ENCODE data around the gene PALS1. TPM values are rescaled to one million over a fixed set of nuclear protein-coding genes. Genes with fewer than 3 reads are reported as not detected.

PALS1 gene
- total RNA-seq, 4 donors from 2014 or later, result 15.5 to 24.1 (median 18.5) TPM

- intact Hi-C loops (cut with DNase I; ENCODE audit: low total_unique reads), result no loop called here
- H3K4me1 ChIP-seq, result no peaks in the 10 kb centered on the region
- no peaks in the 10 kb centered on the region for H3K9me3 ChIP-seq
- no peaks in the 10 kb centered on the region for H3K36me3 ChIP-seq
- TF ChIP-seq POLR2A (IDR thresholded peaks at IDR 0.05) (no peak), CTCF (IDR thresholded peaks at IDR 0.05 in 4 of 5, conservative IDR thresholded peaks at IDR 0.05 in 1 of 5) (no peak)
- no peak overlapping the region for H3K27ac ChIP-seq
- no peak overlapping the region for H3K4me3 ChIP-seq
- no peak for ATAC-seq
- H3K27me3 ChIP-seq, result no peaks in the 10 kb centered on the region
- DNase-seq, result no peak
- in situ Hi-C loops (cut with MboI; ENCODE audit: low sequenced_read_pairs in 4 of 4), result no loop called here
Observed at GRCh38 chr14:67225523-67225922, 15.7 kb upstream of the PALS1 start.

GRCh38 chr14:67228325-67228984 is 12.8 kb upstream of the PALS1 start:
- Histone ChIP-seq H3K27ac (no peak overlapping the region), H3K4me1 (no peaks in the 10 kb centered on the region), H3K9me3 (no peaks in the 10 kb centered on the region), H3K4me3 (no peak overlapping the region), H3K36me3 (no peaks in the 10 kb centered on the region), H3K27me3 (no peaks in the 10 kb centered on the region)
- TF ChIP-seq POLR2A (IDR thresholded peaks at IDR 0.05) (no peak), CTCF (IDR thresholded peaks at IDR 0.05 in 4 of 5, conservative IDR thresholded peaks at IDR 0.05 in 1 of 5) (no peak)
- ATAC-seq (no peak), DNase-seq (no peak)
- intact Hi-C loops (cut with DNase I; ENCODE audit: low total_unique reads) (no loop called here), in situ Hi-C loops (cut with MboI; ENCODE audit: low sequenced_read_pairs in 4 of 4) (no loop called here)

GRCh38 chr14:67232066-67232465 is 9.2 kb upstream of the PALS1 start:
- TF ChIP-seq CTCF (IDR thresholded peaks at IDR 0.05 in 4 of 5, conservative IDR thresholded peaks at IDR 0.05 in 1 of 5), result no peak
- no peak for TF ChIP-seq POLR2A (IDR thresholded peaks at IDR 0.05)
- Histone ChIP-seq H3K27ac (no peak overlapping the region), H3K36me3 (no peaks in the 10 kb centered on the region), H3K9me3 (no peaks in the 10 kb centered on the region), H3K27me3 (no peaks in the 10 kb centered on the region), H3K4me3 (no peak overlapping the region), H3K4me1 (no peaks in the 10 kb centered on the region)
- in situ Hi-C loops (cut with MboI; ENCODE audit: low sequenced_read_pairs in 4 of 4), result no loop called here
- no peak for DNase-seq
- intact Hi-C loops (cut with DNase I; ENCODE audit: low total_unique reads), result no loop called here
- ATAC-seq, result no peak

- intact Hi-C loops (cut with DNase I; ENCODE audit: low total_unique reads) (no loop called here), in situ Hi-C loops (cut with MboI; ENCODE audit: low sequenced_read_pairs in 4 of 4) (no loop called here)
- Histone ChIP-seq H3K27ac (no peak overlapping the region), H3K4me3 (no peak overlapping the region), H3K9me3 (no peaks in the 10 kb centered on the region), H3K4me1 (no peaks in the 10 kb centered on the region), H3K27me3 (no peaks in the 10 kb centered on the region), H3K36me3 (no peaks in the 10 kb centered on the region)
- no peak for TF ChIP-seq POLR2A (IDR thresholded peaks at IDR 0.05)
- no peak for TF ChIP-seq CTCF (IDR thresholded peaks at IDR 0.05 in 4 of 5, conservative IDR thresholded peaks at IDR 0.05 in 1 of 5)
- ATAC-seq (no peak), DNase-seq (no peak)
Observed at GRCh38 chr14:67232621-67233020, 8.6 kb upstream of the PALS1 start.

GRCh38 chr14:67237591-67237990 is 3.6 kb upstream of the PALS1 start:
- in situ Hi-C loops (cut with MboI; ENCODE audit: low sequenced_read_pairs in 4 of 4) (no loop called here), intact Hi-C loops (cut with DNase I; ENCODE audit: low total_unique reads) (no loop called here)
- no peak for DNase-seq
- no peaks in the 10 kb centered on the region for H3K36me3 ChIP-seq
- no peak overlapping the region for H3K27ac ChIP-seq
- H3K4me3 ChIP-seq, result no peak overlapping the region
- H3K27me3 ChIP-seq, result no peaks in the 10 kb centered on the region
- no peaks in the 10 kb centered on the region for H3K9me3 ChIP-seq
- ATAC-seq, result no peak
- TF ChIP-seq CTCF (IDR thresholded peaks at IDR 0.05 in 4 of 5, conservative IDR thresholded peaks at IDR 0.05 in 1 of 5) (no peak), POLR2A (IDR thresholded peaks at IDR 0.05) (no peak)
- peaks cover 4 to 11% of the 10 kb centered on the region in 2 donors for H3K4me1 ChIP-seq
